Measurements from ENCODE around the gene PRKAG3.

- TF ChIP-seq POLR2A (IDR thresholded peaks at IDR 0.05; ENCODE audit: low read depth), result no peak
- no peak for TF ChIP-seq CTCF (IDR thresholded peaks at IDR 0.05)
Measured at GRCh38 chr2:218859556-218859987, 28.0 kb upstream of the PRKAG3 start, which contains the start of gene WNT6.
